Activated naive CD8-positive, alpha-beta T cell treated with anti-CD3 and anti-CD28 coated beads, Interleukin-2, amount 50 U/mL, for 24 hours (primary cell): ENCODE measurements around the gene PEMT.
A peak's percentile ranks its signal among the peaks of the same experiment; 100 is the strongest.

Source experiments
- ATAC-seq: fragments of 150-1000 bp; cut with Tn5 transposase; one replicate; pipeline ENCODE4 v1.10.0; 2021
- DNase-seq: peaks from one replicate; pipeline ENCODE4 v3.0.0; 2021
- H3K27ac Mint-ChIP-seq: one replicate; pipeline ENCODE4 v1.8.0; 2021; ENCODE audit warnings: mild to moderate bottlenecking, mixed read lengths
- H3K27me3 Mint-ChIP-seq: one replicate; pipeline ENCODE4 v1.8.0; 2021; ENCODE audit warnings: mixed read lengths
- H3K36me3 Mint-ChIP-seq: one replicate; pipeline ENCODE4 v1.8.0; 2021; ENCODE audit warnings: low read depth, mixed read lengths
- H3K4me1 Mint-ChIP-seq: one replicate; pipeline ENCODE4 v1.8.0; 2021; ENCODE audit warnings: mixed read lengths
- H3K4me3 Mint-ChIP-seq: one replicate; pipeline ENCODE4 v1.8.0; 2021; ENCODE audit warnings: mild to moderate bottlenecking, moderate library complexity, mixed read lengths
- H3K9me3 Mint-ChIP-seq: one replicate; pipeline ENCODE4 v1.8.0; 2021; ENCODE audit warnings: mixed read lengths

PEMT gene

DNA sequence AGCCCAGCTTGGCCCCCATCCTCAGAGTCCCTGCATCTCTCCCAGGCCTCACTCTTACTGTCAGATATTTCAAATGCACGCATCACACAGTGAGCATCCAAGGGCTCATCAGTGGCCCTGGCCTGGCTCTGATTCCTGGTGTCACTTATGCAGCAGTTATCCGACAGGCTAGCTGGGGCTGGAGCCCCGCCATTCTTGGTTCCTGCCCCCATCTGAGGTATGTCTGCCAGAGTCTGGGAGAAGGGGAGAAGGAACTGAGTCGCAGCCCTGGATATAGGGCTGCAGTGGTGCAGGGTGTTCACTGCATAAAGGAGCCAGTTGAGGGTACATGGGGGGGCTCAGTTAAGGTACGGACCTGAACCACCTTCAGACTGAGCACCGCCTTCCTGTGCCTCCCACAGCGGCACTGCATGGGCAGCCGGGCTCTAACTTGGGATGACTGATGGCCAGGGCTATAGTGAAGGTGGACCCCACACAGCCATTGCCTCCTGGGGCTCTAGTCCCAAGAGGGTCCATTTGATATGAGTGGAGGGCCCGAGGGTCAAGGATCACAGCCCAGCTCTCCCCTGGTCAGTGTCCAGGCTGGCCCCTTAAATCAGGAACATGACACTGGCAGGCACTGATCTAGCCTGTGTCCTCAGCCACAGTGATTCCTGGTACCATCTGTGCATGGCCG lies 93.5 kb downstream of the PEMT start:
- Mint-ChIP-seq H3K27me3 (peaks cover 16% of the 10 kb centered on the region), H3K27ac (no peak overlapping the region), H3K36me3 (no peaks in the 10 kb centered on the region), H3K4me3 (no peak overlapping the region), H3K9me3 (no peaks in the 10 kb centered on the region), H3K4me1 (peaks cover 19% of the 10 kb centered on the region)
- ATAC-seq: no peak
- DNase-seq: no peak

DNA sequence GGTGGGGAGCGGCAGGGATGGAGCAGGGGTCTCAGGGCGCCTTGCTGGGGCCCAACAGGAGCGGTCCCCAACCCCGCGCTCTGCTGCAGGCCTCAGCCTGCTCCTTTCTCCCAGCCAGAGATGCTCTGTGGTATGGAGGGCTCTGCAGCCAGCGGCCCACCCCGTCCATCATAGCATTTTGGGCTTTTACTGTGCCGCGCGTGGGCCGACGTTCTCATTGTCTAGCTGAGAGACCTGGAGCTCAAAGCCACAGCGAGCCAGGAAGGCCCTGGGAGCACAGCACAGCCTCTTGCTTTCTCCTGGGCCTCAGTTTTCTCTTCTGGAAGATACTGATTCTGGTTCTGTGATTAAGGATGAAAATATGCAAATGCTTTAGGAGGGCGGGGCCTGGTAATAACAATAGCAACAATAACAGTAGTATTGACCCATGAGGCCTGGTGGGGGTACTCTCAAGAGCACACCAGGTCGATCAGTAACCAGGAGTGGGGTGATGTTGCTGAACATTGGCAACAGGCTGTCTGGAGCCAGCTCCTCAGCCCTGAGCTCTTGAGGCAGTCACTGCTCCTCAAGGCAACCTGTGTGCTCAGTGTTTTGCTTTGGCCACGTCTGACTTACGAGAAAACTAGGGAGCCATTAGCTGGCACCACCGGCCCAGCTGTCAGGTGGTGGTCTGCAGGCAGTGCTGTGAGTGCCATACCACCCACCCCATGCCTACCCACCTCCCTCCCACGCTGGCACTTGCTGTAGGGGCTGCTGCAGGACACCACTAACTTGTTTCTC lies 94.3 kb downstream of the PEMT start:
- Mint-ChIP-seq H3K36me3 (peaks cover 4% of the 10 kb centered on the region), H3K4me1 (peaks cover 19% of the 10 kb centered on the region), H3K4me3 (no peak overlapping the region), H3K27me3 (peaks cover 16% of the 10 kb centered on the region), H3K27ac (no peak overlapping the region), H3K9me3 (no peaks in the 10 kb centered on the region)
- no peak for ATAC-seq
- DNase-seq: no peak

DNA sequence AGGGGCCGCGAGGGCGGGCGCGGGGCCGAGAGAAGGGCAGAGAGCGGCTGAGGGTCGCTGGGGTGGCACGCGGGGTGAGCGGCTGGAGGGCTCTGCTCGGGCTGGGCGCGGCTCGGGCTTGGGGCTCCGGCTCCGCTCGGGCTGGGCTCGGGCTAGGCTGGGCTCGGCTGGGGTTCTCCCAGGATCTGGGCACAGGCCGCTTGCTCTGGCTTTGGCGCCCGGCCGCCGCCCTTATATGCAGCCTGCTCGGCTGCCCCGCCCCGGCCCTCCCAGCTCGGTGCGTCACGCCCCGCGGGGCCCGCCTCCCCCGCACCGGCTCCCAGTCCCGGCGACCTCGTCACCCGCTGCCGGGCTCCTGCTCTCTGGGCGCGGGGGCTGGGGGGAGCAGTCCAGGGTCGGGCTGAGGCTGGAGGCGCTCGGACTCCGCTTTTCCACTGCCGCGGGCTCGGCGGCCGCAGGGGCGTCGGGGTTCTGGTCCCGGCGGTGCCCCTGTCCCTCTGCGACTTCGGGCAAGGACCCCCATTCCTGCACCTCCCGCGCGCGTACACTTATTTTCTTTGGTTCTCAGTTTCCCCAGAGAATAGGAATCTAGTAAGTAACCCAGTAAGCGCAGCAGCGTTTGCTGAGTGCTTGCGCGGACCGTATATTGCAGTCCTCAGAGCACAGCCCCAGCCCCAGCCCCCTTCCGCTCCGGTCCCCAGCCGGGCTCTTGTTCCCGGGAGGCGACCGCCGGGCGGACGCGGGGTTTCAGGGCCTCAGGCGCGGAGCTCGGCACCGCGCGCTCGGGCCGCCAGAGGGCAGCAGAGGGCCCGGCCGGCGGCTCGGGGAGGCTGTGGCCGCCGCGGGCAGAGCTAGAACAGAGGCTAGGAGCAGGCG lies 95.1 kb downstream of the PEMT start, which contains the start of gene RASD1:
RASD1 (minus strand) TSS at position 207 of the 876 bp plus-strand sequence. CDS start 214 bp downstream, outside the sequence.
- H3K4me1 Mint-ChIP-seq: peaks cover 19% of the 10 kb centered on the region
- DNase-seq (peak; percentile 84), ATAC-seq (peak; percentile 84)
- peak within 1 kb of the TSS; percentile 65 for H3K4me3 Mint-ChIP-seq
- H3K36me3 Mint-ChIP-seq: peaks cover 7% of the 10 kb centered on the region
- H3K9me3 Mint-ChIP-seq: no peaks in the 10 kb centered on the region
- peaks cover 16% of the 10 kb centered on the region for H3K27me3 Mint-ChIP-seq
- peak within 1 kb of the TSS; percentile 1 for H3K27ac Mint-ChIP-seq

DNA sequence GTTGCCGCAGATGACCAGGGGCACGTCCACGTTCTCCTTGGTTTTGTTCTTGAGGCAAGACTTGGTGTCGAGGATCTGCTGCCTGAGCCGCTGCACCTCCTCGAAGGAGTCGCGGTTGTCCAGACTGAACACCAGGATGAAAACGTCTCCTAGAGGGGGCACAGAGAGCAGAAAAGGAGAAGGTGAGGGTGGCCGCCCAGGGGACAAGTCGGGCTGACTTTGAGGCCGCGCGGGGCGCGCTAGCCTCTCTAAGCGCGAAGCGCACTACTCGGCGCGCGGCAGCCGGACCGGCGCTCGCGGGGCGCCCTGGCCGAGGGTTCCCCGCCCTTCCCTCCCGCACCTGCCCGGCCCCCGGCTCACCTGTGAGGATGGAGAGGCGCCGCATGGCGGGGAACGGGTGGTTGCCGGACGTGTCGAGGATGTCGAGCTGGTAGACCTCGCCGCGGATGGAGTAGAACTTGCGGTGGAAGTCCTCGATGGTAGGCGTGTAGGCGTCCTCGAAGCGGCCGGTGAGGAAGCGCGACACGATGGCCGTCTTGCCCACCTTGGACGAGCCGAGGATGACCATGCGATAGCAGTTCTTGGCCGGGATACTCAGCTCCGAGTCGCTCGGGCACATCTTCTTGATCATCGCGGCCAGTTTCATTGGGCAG lies 95.8 kb downstream of the PEMT start:
- H3K36me3 Mint-ChIP-seq: peaks cover 7% of the 10 kb centered on the region
- ATAC-seq (no peak), DNase-seq (peak; percentile 32)
- peaks cover 14% of the 10 kb centered on the region for H3K27me3 Mint-ChIP-seq
- peak overlapping the region; percentile 1 for H3K27ac Mint-ChIP-seq
- no peaks in the 10 kb centered on the region for H3K9me3 Mint-ChIP-seq
- peaks cover 19% of the 10 kb centered on the region for H3K4me1 Mint-ChIP-seq
- H3K4me3 Mint-ChIP-seq: peak overlapping the region; percentile 46

DNA sequence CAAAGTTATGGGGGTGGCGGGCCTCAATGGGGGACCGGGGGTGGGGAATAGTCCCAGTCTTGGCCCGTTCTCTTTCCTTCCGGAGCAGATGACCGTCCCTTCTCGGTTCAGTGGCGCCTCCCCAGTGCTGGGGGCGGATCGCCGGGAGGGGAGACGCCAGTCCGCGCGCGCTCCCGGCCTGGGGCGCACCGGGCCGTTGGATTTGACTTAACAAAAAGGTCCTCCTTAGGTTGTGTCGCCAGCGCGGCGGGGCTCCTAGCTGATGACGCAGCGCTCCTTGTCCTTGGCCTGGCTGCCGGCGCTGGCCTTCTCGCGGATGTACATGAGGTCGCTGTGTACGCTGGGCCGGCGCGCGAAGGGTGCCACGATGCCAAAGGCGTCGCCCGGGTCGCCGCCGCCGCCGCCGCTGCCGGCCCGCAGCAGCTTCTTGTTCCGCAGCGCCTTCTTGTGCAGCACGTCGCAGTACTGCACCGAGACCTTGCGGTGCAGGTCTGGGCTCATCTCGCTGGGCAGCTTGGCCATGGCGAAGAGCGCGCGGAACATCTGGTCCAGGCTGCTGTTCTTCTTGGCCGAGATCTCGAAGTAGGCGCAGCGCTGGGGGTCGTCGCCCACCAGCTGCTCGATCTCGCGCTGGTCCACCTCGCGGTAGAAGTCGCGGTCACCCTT lies 96.5 kb downstream of the PEMT start:
- H3K9me3 Mint-ChIP-seq: no peaks in the 10 kb centered on the region
- H3K4me1 Mint-ChIP-seq: peaks cover 19% of the 10 kb centered on the region
- H3K27ac Mint-ChIP-seq: peak overlapping the region; percentile 1
- H3K27me3 Mint-ChIP-seq: peaks cover 14% of the 10 kb centered on the region
- peak overlapping the region; percentile 46 for H3K4me3 Mint-ChIP-seq
- ATAC-seq (no peak), DNase-seq (peak; percentile 21)
- H3K36me3 Mint-ChIP-seq: peaks cover 7% of the 10 kb centered on the region

DNA sequence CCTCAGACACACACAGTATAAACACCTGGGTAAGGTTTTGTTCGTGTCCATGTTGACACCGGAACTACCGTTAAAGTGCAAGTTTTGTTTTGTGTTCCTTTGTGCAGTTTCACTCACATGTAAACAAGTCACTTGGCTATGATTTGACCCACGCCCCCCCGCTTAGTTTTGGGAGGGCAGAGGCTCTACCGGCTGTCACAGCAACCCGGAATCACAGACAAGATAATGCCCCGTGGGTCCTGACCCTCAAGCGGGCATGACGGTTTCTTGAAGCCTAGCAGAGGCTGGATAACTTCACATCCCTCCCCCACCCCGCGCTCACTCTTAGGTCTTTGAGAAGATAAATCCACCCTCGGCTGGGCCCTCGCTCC lies 97.0 kb downstream of the PEMT start:
- ATAC-seq (no peak), DNase-seq (no peak)
- Mint-ChIP-seq H3K4me3 (no peak overlapping the region), H3K27me3 (peaks cover 14% of the 10 kb centered on the region), H3K27ac (no peak overlapping the region), H3K4me1 (peaks cover 19% of the 10 kb centered on the region), H3K36me3 (peaks cover 7% of the 10 kb centered on the region), H3K9me3 (no peaks in the 10 kb centered on the region)

DNA sequence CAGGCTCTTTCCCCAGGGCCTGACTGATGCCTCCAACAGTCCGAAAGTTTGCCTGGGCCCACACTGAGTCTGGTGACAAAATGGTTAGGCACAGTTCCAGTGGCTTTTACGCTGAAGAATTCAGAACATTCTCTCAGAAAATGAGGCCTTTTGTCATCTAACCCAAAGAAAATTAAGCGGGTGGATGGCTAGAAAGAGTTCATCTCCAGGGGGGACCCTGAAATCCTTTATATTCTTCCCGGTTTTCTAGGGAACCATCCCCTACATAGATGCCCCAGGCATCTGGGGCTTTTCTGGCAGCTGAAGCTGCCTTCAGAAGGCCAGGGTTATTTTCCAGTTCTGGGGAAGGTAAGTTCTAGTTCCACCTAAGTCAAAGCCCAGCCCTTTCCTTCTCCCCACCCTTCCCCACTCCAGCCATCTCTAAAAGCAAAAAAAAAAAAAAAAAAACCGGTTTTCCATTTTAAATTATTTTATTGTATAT lies 97.5 kb downstream of the PEMT start:
- no peak overlapping the region for H3K27ac Mint-ChIP-seq
- ATAC-seq (no peak), DNase-seq (no peak)
- H3K27me3 Mint-ChIP-seq: peaks cover 14% of the 10 kb centered on the region
- peaks cover 7% of the 10 kb centered on the region for H3K36me3 Mint-ChIP-seq
- no peaks in the 10 kb centered on the region for H3K9me3 Mint-ChIP-seq
- no peak overlapping the region for H3K4me3 Mint-ChIP-seq
- H3K4me1 Mint-ChIP-seq: peaks cover 19% of the 10 kb centered on the region

DNA sequence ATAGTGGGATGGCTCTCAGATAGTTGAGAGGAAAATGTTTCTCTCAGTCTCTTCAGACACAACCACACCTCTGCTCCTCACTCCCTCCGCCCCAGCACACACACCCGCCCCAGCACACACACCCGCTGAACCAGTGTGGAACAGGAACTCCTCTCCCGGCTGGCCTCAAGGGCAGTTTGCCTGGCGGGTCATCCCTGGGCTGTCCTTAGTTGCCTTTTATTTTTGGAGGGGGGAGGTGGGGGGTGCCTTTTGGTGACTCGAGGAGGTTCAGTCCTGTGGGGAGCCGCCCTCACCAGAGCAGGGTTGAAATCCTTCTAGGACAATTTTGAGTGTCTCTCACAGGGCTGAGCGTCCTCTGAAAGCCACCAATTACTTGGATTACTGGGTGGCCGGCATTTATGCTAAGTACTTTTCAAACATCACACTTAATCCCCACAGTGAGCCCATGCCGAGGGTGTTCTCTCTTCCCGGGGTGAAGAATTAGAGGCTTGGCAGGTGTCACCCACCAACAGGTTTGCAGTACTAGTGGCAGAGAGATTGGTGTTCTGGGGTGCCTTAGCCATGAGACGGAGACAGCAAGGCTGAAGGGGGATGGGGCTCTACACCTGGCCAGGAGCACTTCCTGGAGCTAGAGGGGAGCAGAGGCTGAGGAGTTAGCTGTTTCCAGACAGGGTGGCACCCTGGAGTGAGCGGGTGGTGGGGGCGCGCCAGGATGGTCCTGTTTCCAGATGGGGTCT lies 98.1 kb downstream of the PEMT start:
- peaks cover 21% of the 10 kb centered on the region for H3K4me1 Mint-ChIP-seq
- H3K9me3 Mint-ChIP-seq: no peaks in the 10 kb centered on the region
- H3K27ac Mint-ChIP-seq: peak overlapping the region; percentile 26

DNA sequence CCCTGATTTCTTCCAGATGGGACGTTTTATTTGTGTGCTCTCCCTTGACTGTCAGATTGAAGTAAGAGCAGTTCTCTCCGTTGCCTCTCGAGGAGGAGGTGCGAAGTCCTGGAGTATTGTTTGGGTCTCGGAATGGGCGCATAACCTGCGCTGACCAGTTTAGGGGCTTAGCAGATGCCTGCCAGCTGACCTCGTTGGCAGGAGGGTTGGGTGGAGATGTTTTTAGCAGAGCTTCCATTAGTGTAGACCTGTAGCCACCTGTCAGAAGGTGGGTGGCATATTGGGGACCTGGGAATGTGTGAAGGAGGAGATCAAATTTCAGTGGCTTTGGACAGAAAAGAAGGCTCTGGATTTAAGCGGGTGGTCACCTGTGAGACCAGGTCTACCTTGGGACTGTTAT lies 98.9 kb downstream of the PEMT start:
- no peak for DNase-seq
- H3K4me1 Mint-ChIP-seq: peaks cover 27% of the 10 kb centered on the region
- H3K36me3 Mint-ChIP-seq: peaks cover 12% of the 10 kb centered on the region
- no peak for ATAC-seq
- H3K27me3 Mint-ChIP-seq: peaks cover 14% of the 10 kb centered on the region
- H3K9me3 Mint-ChIP-seq: no peaks in the 10 kb centered on the region
- no peak overlapping the region for H3K4me3 Mint-ChIP-seq
- no peak overlapping the region for H3K27ac Mint-ChIP-seq

More for the DNA sequence above, 98.1 kb downstream of the PEMT start:
- H3K27me3 Mint-ChIP-seq: peaks cover 14% of the 10 kb centered on the region
- peaks cover 7% of the 10 kb centered on the region for H3K36me3 Mint-ChIP-seq
- H3K4me3 Mint-ChIP-seq: no peak overlapping the region
- DNase-seq (no peak), ATAC-seq (no peak)

DNA sequence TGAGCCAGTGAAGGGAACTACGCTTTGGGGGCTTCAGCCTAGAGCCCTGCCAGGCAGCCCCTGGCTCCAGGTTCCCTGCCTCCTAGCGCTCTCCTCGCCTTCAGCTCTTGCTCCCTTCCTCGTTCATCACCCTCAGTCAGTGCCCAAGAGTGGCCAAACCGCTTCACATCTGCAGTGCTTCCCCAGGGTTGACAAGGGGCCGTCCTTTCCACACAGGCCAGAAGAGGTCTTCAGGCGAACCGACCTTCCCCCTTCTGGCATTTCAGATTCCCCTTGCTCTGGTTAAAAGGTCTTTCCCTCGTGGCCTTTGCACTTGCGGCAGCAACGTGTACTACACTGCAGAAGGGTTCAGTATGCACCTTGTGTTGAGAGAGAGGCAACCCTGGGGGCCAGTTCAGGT lies 99.4 kb downstream of the PEMT start:
- peaks cover 14% of the 10 kb centered on the region for H3K27me3 Mint-ChIP-seq
- H3K27ac Mint-ChIP-seq: no peak overlapping the region
- no peaks in the 10 kb centered on the region for H3K9me3 Mint-ChIP-seq
- DNase-seq: no peak
- no peak for ATAC-seq
- H3K4me1 Mint-ChIP-seq: peaks cover 27% of the 10 kb centered on the region
- H3K4me3 Mint-ChIP-seq: no peak overlapping the region
- peaks cover 16% of the 10 kb centered on the region for H3K36me3 Mint-ChIP-seq

DNA sequence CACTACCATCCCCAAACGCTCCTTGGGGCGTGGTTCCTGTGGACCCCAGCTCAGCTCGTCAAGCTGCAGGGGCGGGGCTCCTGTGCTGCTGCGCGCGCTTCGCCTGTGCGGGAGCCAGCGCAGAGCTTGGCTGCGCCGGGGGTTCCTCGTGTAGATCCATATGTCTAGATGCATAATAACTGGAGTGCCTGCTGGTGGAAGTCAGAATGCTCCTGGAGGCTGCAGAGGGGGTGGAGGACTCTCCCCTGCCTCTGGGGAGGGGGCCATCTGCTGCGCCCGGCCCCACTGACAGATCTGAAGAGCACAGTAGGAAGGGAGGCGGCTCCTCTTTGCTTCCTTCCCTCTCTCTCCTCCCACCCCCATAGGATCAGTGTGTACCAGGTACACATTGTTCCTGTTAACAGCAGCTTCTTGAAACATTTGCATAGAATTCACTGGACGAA lies 99.9 kb downstream of the PEMT start:
- DNase-seq: no peak
- Mint-ChIP-seq H3K27me3 (peaks cover 14% of the 10 kb centered on the region), H3K9me3 (no peaks in the 10 kb centered on the region), H3K4me1 (peaks cover 31% of the 10 kb centered on the region), H3K4me3 (no peak overlapping the region), H3K27ac (no peak overlapping the region), H3K36me3 (peaks cover 19% of the 10 kb centered on the region)
- no peak for ATAC-seq

DNA sequence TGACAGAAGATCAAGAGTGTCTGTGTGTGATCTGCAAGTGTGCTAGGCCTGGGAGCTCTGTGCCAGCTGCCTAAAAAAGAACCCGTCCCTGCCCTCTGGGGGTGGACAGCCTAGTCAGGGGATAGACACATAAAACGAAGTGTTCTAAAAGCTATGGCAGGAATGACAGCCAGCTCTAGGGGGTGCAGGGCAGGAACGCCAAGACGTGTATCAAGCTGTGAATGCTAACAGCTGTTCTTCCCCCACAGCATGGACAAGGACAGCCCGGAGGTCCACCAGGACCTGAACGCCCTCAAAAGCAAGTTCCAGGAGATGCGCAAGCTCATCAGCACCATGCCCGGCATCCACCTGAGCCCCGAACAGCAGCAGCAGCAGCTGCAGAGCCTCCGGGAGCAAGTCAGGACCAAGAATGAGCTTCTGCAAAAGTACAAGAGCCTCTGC lies 100.5 kb downstream of the PEMT start:
- peaks cover 14% of the 10 kb centered on the region for H3K27me3 Mint-ChIP-seq
- H3K4me3 Mint-ChIP-seq: no peak overlapping the region
- H3K27ac Mint-ChIP-seq: no peak overlapping the region
- no peak for DNase-seq
- peaks cover 31% of the 10 kb centered on the region for H3K4me1 Mint-ChIP-seq
- H3K9me3 Mint-ChIP-seq: no peaks in the 10 kb centered on the region
- ATAC-seq: no peak
- H3K36me3 Mint-ChIP-seq: peaks cover 19% of the 10 kb centered on the region

DNA sequence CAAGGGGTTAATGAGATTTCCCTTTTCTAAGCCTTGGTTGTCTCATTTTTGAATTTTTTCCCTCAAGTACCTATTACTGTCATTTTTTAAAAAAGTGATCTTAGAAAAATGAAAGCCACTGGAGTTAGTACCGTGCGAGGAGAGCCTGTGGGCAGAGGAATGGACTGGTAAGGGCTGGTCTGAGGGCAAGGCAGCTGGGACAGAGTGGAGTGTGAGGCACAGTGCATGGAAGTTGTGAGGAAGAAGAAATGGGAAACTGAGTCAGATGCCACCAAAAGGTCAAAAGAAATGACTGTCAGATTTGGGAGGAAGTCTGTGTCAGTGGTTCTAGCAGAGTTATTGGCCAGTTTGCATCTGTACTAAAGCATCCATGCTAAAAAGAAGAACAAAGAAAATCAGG lies 103.5 kb downstream of the PEMT start:
- Mint-ChIP-seq H3K9me3 (no peaks in the 10 kb centered on the region), H3K4me3 (no peak overlapping the region), H3K4me1 (peaks cover 39% of the 10 kb centered on the region), H3K27ac (no peak overlapping the region), H3K36me3 (peaks cover 27% of the 10 kb centered on the region), H3K27me3 (no peaks in the 10 kb centered on the region)
- ATAC-seq (no peak), DNase-seq (no peak)
